IMR-90 (cell line): ENCODE data around the gene TPGS2. TPM values are rescaled to one million over a fixed set of nuclear protein-coding genes. Genes with fewer than 3 reads are reported as not detected.

ENCODE experiments used
- ATAC-seq: fragments of 200-7000 bp; cut with Tn5 transposase; 2 replicates; pipeline ENCODE4 v1.9.1; 2020; ENCODE audit warnings: low read depth, mild to moderate bottlenecking, moderate library complexity
- BruUV-seq: library from RNA; stranded (reverse); fragments of 400-500 nt; replicated peaks from 2 replicates; lab custom pipeline; 2021; lab: Mats Ljungman, UMichigan
- CTCF ChIA-PET: fragments of 300-600 bp; formaldehyde crosslinking; extraction: SDS; loops from one replicate; lab custom pipeline; 2021; ENCODE audit warnings: antibody characterized with exemption; lab: Yijun Ruan, JAX
- POLR2A ChIA-PET: fragments of 300-600 bp; sonication (Branson Sonifier 250); formaldehyde crosslinking; loops from one replicate; lab custom pipeline; 2022; ENCODE audit warnings: antibody characterized with exemption; ENCODE audit not compliant: unreplicated experiment; lab: Charles Lee
- DNase-seq: peaks from one replicate; pipeline ENCODE4 v3.0.0; 2013
- H2AFZ ChIP-seq: replicated peaks from 2 replicates; pipeline ENCODE3; 2013; ENCODE audit warnings: low read length, mild to moderate bottlenecking; ENCODE audit not compliant: poor library complexity
- H2AK5ac ChIP-seq: 2 replicates; pipeline ENCODE4 v1.6.1; 2013; ENCODE audit warnings: low read depth, low read length, inconsistent platforms
- H2AK9ac ChIP-seq: replicated peaks from 2 replicates; pipeline ENCODE3; 2013; ENCODE audit warnings: mild to moderate bottlenecking, low read depth, low read length, moderate library complexity; ENCODE audit not compliant: poor library complexity
- H2BK120ac ChIP-seq: 2 replicates; pipeline ENCODE4 v1.6.1; 2013; ENCODE audit warnings: low read depth, low read length, inconsistent platforms
- H2BK15ac ChIP-seq: 3 replicates; pipeline ENCODE4 v1.6.1; 2013; ENCODE audit warnings: low read depth, low read length, inconsistent platforms
- H2BK20ac ChIP-seq: 2 replicates; pipeline ENCODE4 v1.6.1; 2013; ENCODE audit warnings: low read depth, mild to moderate bottlenecking, inconsistent platforms, low read length, moderate library complexity
- H2BK5ac ChIP-seq: 2 replicates; pipeline ENCODE4 v1.6.1; 2013; ENCODE audit warnings: mild to moderate bottlenecking, low read depth, low read length, inconsistent platforms; ENCODE audit not compliant: poor library complexity, severe bottlenecking
- H3K14ac ChIP-seq: replicated peaks from 2 replicates; pipeline ENCODE4 v1.6.1; 2013; ENCODE audit warnings: low read depth, low read length, inconsistent platforms
- H3K18ac ChIP-seq: 2 replicates; pipeline ENCODE4 v1.6.1; 2013; ENCODE audit warnings: low read depth, low read length, control low read depth
- H3K23ac ChIP-seq: 2 replicates; pipeline ENCODE4 v1.6.1; 2013; ENCODE audit warnings: low read depth, low read length, inconsistent platforms
- H3K27ac ChIP-seq: 2 replicates; pipeline ENCODE4 v1.5.1; 2013; ENCODE audit warnings: mild to moderate bottlenecking, control low read depth, low read length; ENCODE audit not compliant: insufficient read depth
- H3K27me3 ChIP-seq: 2 replicates; pipeline ENCODE4 v1.6.1; 2013; ENCODE audit warnings: low read length; ENCODE audit not compliant: control insufficient read depth, insufficient read depth
- H3K36me3 ChIP-seq: 2 replicates; pipeline ENCODE4 v1.6.1; 2013; ENCODE audit warnings: low read length, mixed read lengths; ENCODE audit not compliant: control insufficient read depth, insufficient read depth
- H3K4ac ChIP-seq: 2 replicates; pipeline ENCODE4 v1.6.1; 2013; ENCODE audit warnings: low read depth, low read length, inconsistent platforms
- H3K4me1 ChIP-seq: 2 replicates; pipeline ENCODE4 v1.6.1; 2013; ENCODE audit warnings: low read length, mixed read lengths; ENCODE audit not compliant: control insufficient read depth, insufficient read depth
- H3K4me2 ChIP-seq: 2 replicates; pipeline ENCODE4 v1.6.1; 2013; ENCODE audit warnings: low read depth, mild to moderate bottlenecking, control low read depth, low read length, moderate library complexity
- H3K4me3 ChIP-seq: 2 replicates; pipeline ENCODE4 v1.5.1; 2013; ENCODE audit warnings: low read depth, mild to moderate bottlenecking, control low read depth, low read length, moderate library complexity; ENCODE audit not compliant: insufficient read depth
- H3K56ac ChIP-seq: 2 replicates; pipeline ENCODE4 v1.6.1; 2013; ENCODE audit warnings: low read length, inconsistent platforms; ENCODE audit not compliant: insufficient read depth; ENCODE audit errors: extremely low read depth
- H3K79me1 ChIP-seq, 2 experiments: 2 replicates each; pipeline ENCODE4 v1.6.1; 2013; ENCODE audit warnings: low read length in 2 of 2, inconsistent platforms in 1 of 2, low read depth in 1 of 2
- H3K9ac ChIP-seq: 2 replicates; pipeline ENCODE4 v1.6.1; 2013; ENCODE audit warnings: low read depth, low read length, control low read depth
- H3K9me1 ChIP-seq: 2 replicates; pipeline ENCODE4 v1.6.1; 2013; ENCODE audit warnings: low read length, inconsistent platforms; ENCODE audit not compliant: insufficient read depth
- H3K9me3 ChIP-seq: 2 replicates; pipeline ENCODE4 v1.6.1; 2013; ENCODE audit warnings: low read length; ENCODE audit not compliant: control insufficient read depth, insufficient read depth
- H4K20me1 ChIP-seq: 2 replicates; pipeline ENCODE4 v1.6.1; 2013; ENCODE audit warnings: low read length, inconsistent platforms; ENCODE audit not compliant: insufficient read depth
- H4K5ac ChIP-seq: 2 replicates; pipeline ENCODE4 v1.6.1; 2013; ENCODE audit warnings: mild to moderate bottlenecking, low read depth, low read length, control low read depth
- H4K8ac ChIP-seq, 2 experiments: 2 replicates each; pipeline ENCODE4 v1.6.1; 2013; ENCODE audit warnings: low read depth in 2 of 2, low read length in 2 of 2, control low read depth in 1 of 2, inconsistent platforms in 1 of 2
- H4K91ac ChIP-seq: 2 replicates; pipeline ENCODE4 v1.6.1; 2013; ENCODE audit warnings: low read depth, low read length, inconsistent platforms; ENCODE audit not compliant: insufficient read depth
- CEBPB ChIP-seq: IDR thresholded peaks from 2 replicates; pipeline ENCODE4 v1.6.1; 2012; ENCODE audit warnings: low read depth, low read length, improper control_type of control experiment
- CTCF ChIP-seq: conservative IDR thresholded peaks from 2 replicates; pipeline ENCODE4 v1.5.1; 2012; ENCODE audit warnings: mild to moderate bottlenecking, low read depth, low read length, improper control_type of control experiment
- ELK1 ChIP-seq: fragments of 150-350 bp; IDR thresholded peaks from 2 replicates; pipeline ENCODE4 v1.6.1; 2016; ENCODE audit warnings: low read depth, mild to moderate bottlenecking, low read length, moderate library complexity, borderline replicate concordance
- FOS ChIP-seq: fragments of 150-350 bp; IDR thresholded peaks from 2 replicates; pipeline ENCODE4 v1.6.1; 2016; ENCODE audit warnings: low read depth, low read length
- MAFK ChIP-seq: IDR thresholded peaks from 2 replicates; pipeline ENCODE4 v1.6.1; 2012; ENCODE audit warnings: low read depth, low read length, improper control_type of control experiment
- MAZ ChIP-seq: IDR thresholded peaks from 2 replicates; pipeline ENCODE4 v1.6.1; 2012; ENCODE audit warnings: low read depth, mild to moderate bottlenecking, low read length, improper control_type of control experiment, moderate library complexity, borderline replicate concordance
- MXI1 ChIP-seq: IDR thresholded peaks from 2 replicates; pipeline ENCODE4 v1.6.1; 2012; ENCODE audit warnings: low read depth, mild to moderate bottlenecking, low read length, moderate library complexity, borderline replicate concordance
- NFE2L2 ChIP-seq: fragments of 150-350 bp; IDR thresholded peaks from 2 replicates; pipeline ENCODE4 v1.6.1; 2016; ENCODE audit warnings: low read depth, mild to moderate bottlenecking, low read length
- POLR2A ChIP-seq: IDR thresholded peaks from 2 replicates; pipeline ENCODE4 v1.6.1; 2012; ENCODE audit warnings: mild to moderate bottlenecking, low read depth, low read length
- RAD21 ChIP-seq: IDR thresholded peaks from 2 replicates; pipeline ENCODE4 v1.6.1; 2012; ENCODE audit warnings: low read length, improper control_type of control experiment
- RCOR1 ChIP-seq: IDR thresholded peaks from 2 replicates; pipeline ENCODE4 v1.6.1; 2012; ENCODE audit warnings: mild to moderate bottlenecking, low read length, improper control_type of control experiment; ENCODE audit not compliant: insufficient replicate concordance
- RFX5 ChIP-seq: IDR thresholded peaks from 2 replicates; pipeline ENCODE4 v1.8.0; 2012; ENCODE audit warnings: low read depth, mild to moderate bottlenecking, low read length, moderate library complexity
- SMC3 ChIP-seq: fragments of 150-350 bp; IDR thresholded peaks from 2 replicates; pipeline ENCODE4 v1.6.1; 2016; ENCODE audit warnings: low read depth, mild to moderate bottlenecking, antibody characterized with exemption, low read length, moderate library complexity
- WGBS, 2 experiments: methylation state at CpG; one replicate each; pipeline versions ENCODE4 v1.1.5 to v1.1.7; 2013; ENCODE audit warnings: missing lambda C conversion rate in 2 of 2; ENCODE audit not compliant: insufficient read length in 1 of 2; ENCODE audit errors: extremely low coverage in 2 of 2; 5-methylcytosine and 5-hydroxymethylcytosine counted together
- dilution Hi-C: fragments of 300-500 bp; cut with HindIII; formaldehyde crosslinking; loops from one replicate; pipeline ENCODE4 v1.14.3; 2018; ENCODE audit warnings: low sequenced_read_pairs; ENCODE audit not compliant: unreplicated experiment
- in situ Hi-C: fragments of 300-500 bp; cut with MboI; formaldehyde crosslinking; loops from 3 replicates; pipeline ENCODE4 v1.14.3; 2019; ENCODE audit warnings: low sequenced_read_pairs, inconsistent platforms, mixed read lengths
- intact Hi-C: fragments of 100-400 bp; cut with micrococcal nuclease; formaldehyde crosslinking; loops from 2 replicates; pipeline ENCODE4 v1.10.0; 2022
- polyA plus RNA-seq, 3 experiments: library from polyadenylated mRNA; depleted of rRNA; stranded (reverse); fragments of >200 nt; gene quantifications; 2 replicates each; pipeline ENCODE4 v1.2.3, GENCODE V29; 2012; ENCODE audit warnings: low replicate concordance in 1 of 3
- total RNA-seq: library from RNA; depleted of rRNA; stranded (reverse); fragments of >200 nt; gene quantifications from 2 replicates; pipeline ENCODE4 v1.2.3, GENCODE V29; 2012
- TF ChIP-seq, protein P1 (sequence below): fragments of 150-350 bp; IDR thresholded peaks from 2 replicates; pipeline ENCODE4 v1.6.1; 2017; ENCODE audit warnings: mild to moderate bottlenecking, antibody characterized with exemption, low read length, low read depth

The TPGS2 gene
- total and polyA plus RNA-seq, 2 of the 4 experiments (the other 2 are of a cell fraction): 201 to 294 TPM

DNA sequence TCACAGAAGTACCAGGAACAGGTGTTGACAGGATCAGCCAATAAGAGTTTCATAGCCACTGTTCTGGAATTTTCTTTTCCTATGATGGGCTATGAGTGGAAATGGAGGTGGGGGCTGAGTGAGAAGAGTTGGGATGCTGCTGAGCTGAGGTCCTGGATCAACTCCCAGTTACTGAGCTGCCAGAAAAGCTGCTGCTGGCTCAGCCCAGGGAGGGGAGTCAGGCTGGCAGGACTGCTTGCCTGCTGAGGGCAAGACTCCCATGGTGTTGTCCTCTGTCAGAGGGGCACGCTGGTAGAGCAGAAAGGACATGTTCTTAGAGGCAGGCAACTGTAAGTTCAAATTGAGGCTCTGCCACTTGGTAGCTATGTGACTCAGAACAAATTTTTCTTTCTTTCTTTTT, 11.8 kb downstream of the TPGS2 start:
- Histone ChIP-seq H4K20me1 (no peaks in the 10 kb centered on the region), H2BK120ac (no peak overlapping the region), H3K56ac (no peak overlapping the region), H2BK5ac (no peak overlapping the region), H3K4me3 (no peak overlapping the region), H3K4me1 (peaks cover 8% of the 10 kb centered on the region), H2BK15ac (no peak overlapping the region), H3K27ac (no peak overlapping the region), H4K5ac (no peak overlapping the region), H3K9me3 (no peaks in the 10 kb centered on the region), H2AFZ (no peak overlapping the region), H4K8ac (no peak overlapping the region), H3K14ac (no peak overlapping the region), H3K18ac (no peak overlapping the region), H4K91ac (no peak overlapping the region), H3K36me3 (peaks cover 12% of the 10 kb centered on the region), H3K4ac (no peak overlapping the region), H3K9ac (no peak overlapping the region), H3K27me3 (no peaks in the 10 kb centered on the region), H2AK9ac (no peak overlapping the region), H2AK5ac (no peak overlapping the region), H2BK20ac (no peak overlapping the region), H3K79me1 (peaks cover 19 to 22% of the 10 kb centered on the region in 2 experiments), H3K9me1 (no peaks in the 10 kb centered on the region), H3K23ac (no peak overlapping the region), H3K4me2 (no peak overlapping the region)
- no TSS peak for BruUV-seq
- no CpG with 5 or more reads among the region's 1 CpG for WGBS, 2 experiments
- TF ChIP-seq FOS (no peak), MAZ (no peak), CEBPB (no peak), RFX5 (no peak), MAFK (no peak), ELK1 (no peak), CTCF (no peak), POLR2A (no peak), NFE2L2 (no peak), MXI1 (no peak), SMC3 (no peak), RCOR1 (no peak), RAD21 (no peak)
- TF ChIP-seq, protein P1, sequence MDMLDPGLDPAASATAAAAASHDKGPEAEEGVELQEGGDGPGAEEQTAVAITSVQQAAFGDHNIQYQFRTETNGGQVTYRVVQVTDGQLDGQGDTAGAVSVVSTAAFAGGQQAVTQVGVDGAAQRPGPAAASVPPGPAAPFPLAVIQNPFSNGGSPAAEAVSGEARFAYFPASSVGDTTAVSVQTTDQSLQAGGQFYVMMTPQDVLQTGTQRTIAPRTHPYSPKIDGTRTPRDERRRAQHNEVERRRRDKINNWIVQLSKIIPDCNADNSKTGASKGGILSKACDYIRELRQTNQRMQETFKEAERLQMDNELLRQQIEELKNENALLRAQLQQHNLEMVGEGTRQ: no peak
- intact Hi-C loops (no loop called here), dilution Hi-C loops (no loop called here), in situ Hi-C loops (no loop called here)
- ChIA-PET CTCF (interaction anchor here (0.7 to 1.9 kb wide), 2 partner anchors 8 to 518 kb away, joined by 4 to 7 read pairs; no protein-coding TSS in a partner anchor), POLR2A (interaction anchor here (0.6 kb wide), 1 partner anchor 89 kb away, joined by 3 read pairs; no protein-coding TSS in a partner anchor)
- no peak for DNase-seq
- peak; percentile 19; the same call in 1 of the 2 replicates for ATAC-seq
